Mammary epithelial cell (primary cell): ENCODE data around the gene SKAP2.

Source experiments
- CTCF ChIP-seq, 2 donors: IDR thresholded peaks in 1 of 2; conservative IDR thresholded peaks in 1 of 2; 2 replicates each; pipeline ENCODE4 v1.5.1; 2011 to 2012; ENCODE audit warnings: inconsistent platforms in 2 of 2, low read length in 2 of 2, mild to moderate bottlenecking in 2 of 2, control low read depth in 1 of 2, low read depth in 1 of 2; ENCODE audit not compliant: insufficient read depth in 1 of 2; ENCODE audit errors: extremely low read depth in 1 of 2
- EZH2 ChIP-seq: IDR thresholded peaks from 2 replicates; pipeline ENCODE4 v1.6.1; 2012; ENCODE audit warnings: low read length, inconsistent platforms, borderline replicate concordance

- TF ChIP-seq CTCF (conservative IDR thresholded peaks at IDR 0.05 in 1 of 2, IDR thresholded peaks at IDR 0.05 in 1 of 2; ENCODE audit: extremely low read depth in 1 of 2, insufficient read depth in 1 of 2, low read depth in 1 of 2, low read length in 2 of 2) (no peak), EZH2 (no peak)
These were observed 163.5 kb downstream of the SKAP2 start for GRCh38 chr7:26700893-26701292.
